GM12878 (cell line): ENCODE measurements around the gene KCNJ14. TPM values are rescaled to one million over a fixed set of nuclear protein-coding genes. Genes with fewer than 3 reads are reported as not detected.

Experiments
- ATAC-seq: fragments of 200-7000 bp; cut with Tn5 transposase; 3 replicates; pipeline ENCODE4 v1.9.1; 2020; ENCODE audit warnings: mild to moderate bottlenecking, moderate library complexity
- BruUV-seq: library from RNA; stranded (reverse); fragments of 400-500 nt; replicated peaks from 2 replicates; lab custom pipeline; 2021; lab: Mats Ljungman, UMichigan
- CTCF ChIA-PET: fragments of 300-600 bp; sonication (Branson Sonifier 250); formaldehyde crosslinking; extraction: SDS; loops from one replicate; lab custom pipeline; 2021; ENCODE audit warnings: inconsistent platforms; lab: Yijun Ruan, JAX
- POLR2A ChIA-PET: fragments of 350-600 bp; formaldehyde crosslinking; extraction: SDS; loops from one replicate; lab custom pipeline; 2021; ENCODE audit warnings: inconsistent platforms; lab: Charles Lee
- RAD21 ChIA-PET: fragments of 300-600 bp; sonication (Branson Sonifier 250); formaldehyde crosslinking; loops from one replicate; lab custom pipeline; 2023; ENCODE audit warnings: antibody characterized with exemption; ENCODE audit not compliant: unreplicated experiment; lab: Charles Lee
- SMC1A ChIA-PET: fragments of 300-600 bp; sonication (Branson Sonifier 250); formaldehyde crosslinking; loops from one replicate; lab custom pipeline; 2023; ENCODE audit not compliant: unreplicated experiment, uncharacterized antibody; lab: Charles Lee
- DNase-seq: peaks from one replicate; pipeline ENCODE4 v3.0.0-alpha.2; 2011; ENCODE audit warnings: low read depth, low spot score
- FAIRE-seq: peaks from 3 replicates; lab custom pipeline; 2011; peaks lifted over from hg19 to GRCh38; lab: Jason Lieb, UNC
- H2AFZ ChIP-seq: 2 replicates; pipeline ENCODE4 v1.6.0; 2011; ENCODE audit warnings: low read depth, low read length, control low read depth; ENCODE audit not compliant: control insufficient read depth
- H3K27ac ChIP-seq: 2 replicates; pipeline ENCODE4 v1.5.1; 2011; ENCODE audit warnings: control low read depth; ENCODE audit not compliant: control insufficient read depth, insufficient read depth
- H3K27me3 ChIP-seq, 2 experiments: replicated peaks in 1 of 2; 2 replicates each; pipeline versions ENCODE4 v1.6.0 to v1.6.1; 2011; ENCODE audit warnings: low read length in 1 of 2; ENCODE audit not compliant: control insufficient read depth in 2 of 2, insufficient read depth in 2 of 2
- H3K36me3 ChIP-seq, 2 experiments: 2 replicates each; pipeline ENCODE4 v1.5.1; 2011; ENCODE audit warnings: low read length in 1 of 2; ENCODE audit not compliant: control insufficient read depth in 2 of 2, insufficient read depth in 2 of 2
- H3K4me1 ChIP-seq: 2 replicates; pipeline ENCODE4 v1.6.1; 2011; ENCODE audit warnings: mild to moderate bottlenecking, low read length, moderate library complexity, mixed read lengths; ENCODE audit not compliant: control insufficient read depth, insufficient read depth
- H3K4me2 ChIP-seq: 2 replicates; pipeline ENCODE4 v1.6.0; 2011; ENCODE audit warnings: control low read depth; ENCODE audit not compliant: control insufficient read depth, insufficient read depth
- H3K4me3 ChIP-seq: fragments of 200-600 bp; sonication (generic); 2 replicates; pipeline ENCODE4 v1.5.1; 2016
- H3K79me2 ChIP-seq: 2 replicates; pipeline ENCODE4 v1.6.0; 2011; ENCODE audit warnings: low read length; ENCODE audit not compliant: control insufficient read depth, insufficient read depth
- H3K9ac ChIP-seq: 2 replicates; pipeline ENCODE4 v1.8.0; 2011; ENCODE audit warnings: low read length, control low read depth, mixed read lengths; ENCODE audit not compliant: control insufficient read depth, insufficient read depth
- H3K9me3 ChIP-seq: replicated peaks from 3 replicates; pipeline ENCODE4 v1.5.1; 2011; ENCODE audit warnings: mild to moderate bottlenecking, low read length; ENCODE audit not compliant: control insufficient read depth, insufficient read depth
- H4K20me1 ChIP-seq: 2 replicates; pipeline ENCODE4 v1.6.0; 2011; ENCODE audit not compliant: control insufficient read depth, insufficient read depth
- ATF2 ChIP-seq: IDR thresholded peaks from 2 replicates; pipeline ENCODE4 v1.6.1; 2012; ENCODE audit warnings: low read length, inconsistent platforms
- E2F4 ChIP-seq: IDR thresholded peaks from 2 replicates; pipeline ENCODE4 v1.6.1; 2012; ENCODE audit warnings: low read depth, low read length, improper control_type of control experiment
- E2F8 ChIP-seq: fragments of 450-650 bp; IDR thresholded peaks from 2 replicates; pipeline ENCODE4 v1.6.1; 2018; ENCODE audit warnings: mild to moderate bottlenecking, low read depth, moderate library complexity; ENCODE audit not compliant: partially characterized antibody
- FOXM1 ChIP-seq: IDR thresholded peaks from 2 replicates; pipeline ENCODE4 v1.6.1; 2012; ENCODE audit warnings: low read depth, mild to moderate bottlenecking, inconsistent platforms, low read length, moderate library complexity
- HDAC6 ChIP-seq: fragments of 200-600 bp; sonication (generic); IDR thresholded peaks from one replicate; pipeline ENCODE4 v1.8.0; 2017; ENCODE audit warnings: antibody characterized with exemption; ENCODE audit not compliant: unreplicated experiment
- MEF2B ChIP-seq: fragments of 450-650 bp; IDR thresholded peaks from 2 replicates; pipeline ENCODE4 v1.6.1; 2018; ENCODE audit warnings: mild to moderate bottlenecking, moderate library complexity; ENCODE audit not compliant: partially characterized antibody, poor library complexity, severe bottlenecking
- NR2C2 ChIP-seq: IDR thresholded peaks from 2 replicates; pipeline ENCODE4 v1.6.1; 2011; ENCODE audit warnings: borderline replicate concordance, low read depth; ENCODE audit not compliant: control insufficient read depth, insufficient read length
- PKNOX1 ChIP-seq: fragments of 450-650 bp; IDR thresholded peaks from 2 replicates; pipeline ENCODE4 v1.6.1; 2016; ENCODE audit warnings: mild to moderate bottlenecking
- PRDM15 ChIP-seq: fragments of 450-650 bp; formaldehyde crosslinking; IDR thresholded peaks from 2 replicates; pipeline ENCODE4 v1.4.0; 2020; ENCODE audit warnings: mild to moderate bottlenecking, moderate library complexity
- STAT1 ChIP-seq: fragments of 450-650 bp; conservative IDR thresholded peaks from 2 replicates; pipeline ENCODE4 v1.6.1; 2014; ENCODE audit warnings: antibody characterized with exemption, mild to moderate bottlenecking
- STAT3 ChIP-seq: IDR thresholded peaks from 2 replicates; pipeline ENCODE4 v1.6.1; 2011; ENCODE audit warnings: low read depth, low read length, improper control_type of control experiment
- SUZ12 ChIP-seq: fragments of 200-600 bp; sonication (generic); IDR thresholded peaks from one replicate; pipeline ENCODE4 v1.6.1; 2018; ENCODE audit warnings: antibody characterized with exemption, mild to moderate bottlenecking; ENCODE audit not compliant: unreplicated experiment
- TCF7 ChIP-seq: IDR thresholded peaks from 2 replicates; pipeline ENCODE4 v1.6.1; 2014; ENCODE audit warnings: antibody characterized with exemption, borderline replicate concordance
- WGBS: methylation state at CpG from one replicate; pipeline ENCODE4 v1.1.6; 2016; ENCODE audit warnings: low lambda C conversion rate; ENCODE audit not compliant: insufficient replicate concordance, insufficient coverage; ENCODE audit errors: missing lambda C conversion rate; 5-methylcytosine and 5-hydroxymethylcytosine counted together
- in situ Hi-C: fragments of 300-500 bp; cut with MboI; formaldehyde crosslinking; loops from 9 replicates; pipeline ENCODE4 v1.14.3; 2018; ENCODE audit warnings: mixed read lengths
- intact Hi-C: fragments of 100-400 bp; cut with micrococcal nuclease; formaldehyde crosslinking; loops from one replicate; pipeline ENCODE4 v1.14.2; 2022; ENCODE audit not compliant: unreplicated experiment
- polyA plus RNA-seq, 11 experiments: library from polyadenylated mRNA; depleted of rRNA in 4 of 11; unstranded in 6 of 11; stranded (reverse) in 5 of 11; fragments of >200 nt; fragmentation: Nextera tagmentation in 4 of 11; fragmentation: Illumina TruSeq in 1 of 11; extraction: Ambion mirVana in 4 of 11; extraction: Trizol in 1 of 11; gene quantifications; 1 replicate in 1 of 11; 2 replicates in 10 of 11; pipeline versions ENCODE4 v1.2.1 to v1.2.3, GENCODE V29; 2011 to 2016; ENCODE audit warnings: inconsistent platforms in 2 of 11, missing spikeins in 2 of 11, low read depth in 1 of 11
- total RNA-seq, 4 experiments: library from RNA; depleted of rRNA in 3 of 4; stranded (reverse); fragments of >200 nt in 3 of 4; fragmentation: Illumina TruSeq in 1 of 4; extraction: Trizol in 1 of 4; gene quantifications; 2 replicates each; pipeline versions ENCODE4 v1.2.1 to v1.2.3, GENCODE V29; 2013 to 2021

Gene KCNJ14
- total and polyA plus RNA-seq, 10 of the 15 experiments (the other 5 are each of a cell fraction or from before 2014, with no cell fraction given) = 0.24 to 1.4 (median 0.42) TPM

- Histone ChIP-seq H4K20me1 (no peaks in the 10 kb centered on the region), H3K4me3 (no peak overlapping the region), H3K9ac (no peak overlapping the region), H3K9me3 (no peaks in the 10 kb centered on the region), H3K27me3 (no peaks in the 10 kb centered on the region), H3K4me1 (peaks cover 20% of the 10 kb centered on the region), H2AFZ (no peak overlapping the region), H3K4me2 (no peak overlapping the region), H3K79me2 (no peaks in the 10 kb centered on the region), H3K27ac (no peak overlapping the region), H3K36me3 (no peaks in the 10 kb centered on the region)
- in situ Hi-C loops (no loop called here), intact Hi-C loops (no loop called here)
- DNase-seq (no peak), FAIRE-seq (no peak), ATAC-seq (no peak)
- POLR2A ChIA-PET = no interaction called here
- TF ChIP-seq TCF7 (no peak), FOXM1 (no peak), SUZ12 (no peak), NR2C2 (no peak), STAT1 (no peak), E2F8 (no peak), ATF2 (no peak), MEF2B (no peak), STAT3 (no peak), PKNOX1 (no peak), PRDM15 (CRISPR knock-in tag) (no peak), HDAC6 (no peak), E2F4 (no peak)
- RAD21 ChIA-PET = interaction anchor here (1.2 kb wide), 1 partner anchor 97 kb away, joined by 3 read pairs; no protein-coding TSS in a partner anchor
- BruUV-seq = no TSS peak
- 19% methylated on average over 6 of the region's 6 CpGs for WGBS
- SMC1A ChIA-PET = interaction anchor here (1.5 kb wide), 1 partner anchor 87 kb away, joined by 3 read pairs; no protein-coding TSS in a partner anchor
- CTCF ChIA-PET = interaction anchor here (1.1 to 6.0 kb wide), 8 partner anchors 13 to 175 kb away, joined by 3 to 155 read pairs (median 5); partner anchors contain the start of gene KDELR1
Observed at GRCh38 chr19:48487544-48487943, 32.2 kb downstream of the KCNJ14 start.
